LNCAP (cell line): ENCODE data around the gene SYCP3.

Source experiments
- TF ChIP-seq, protein P1 (sequence below): fragments of 450-650 bp; IDR thresholded peaks from 2 replicates; pipeline ENCODE4 v1.5.1; 2017; ENCODE audit warnings: mild to moderate bottlenecking

SYCP3 gene

DNA sequence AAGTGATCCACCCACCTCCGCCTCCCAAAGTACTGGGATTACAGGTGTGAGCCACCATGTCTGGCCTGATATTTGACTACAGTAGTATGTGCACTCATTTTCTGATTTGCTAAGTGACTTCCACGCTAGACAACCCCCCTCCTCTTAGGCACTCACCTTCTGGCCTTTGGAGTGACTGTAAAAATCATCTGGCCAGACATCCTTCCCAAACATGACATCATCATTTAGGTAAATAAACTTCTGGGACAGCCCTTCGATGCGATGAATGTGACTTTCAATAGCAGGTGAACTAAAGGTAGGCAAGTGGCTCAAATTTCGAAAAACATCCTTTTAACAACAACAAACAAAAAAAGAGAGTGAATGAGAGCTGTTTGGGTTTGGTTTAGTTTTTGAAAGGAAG is 30.6 kb upstream of the SYCP3 start:
- TF ChIP-seq, protein P1, sequence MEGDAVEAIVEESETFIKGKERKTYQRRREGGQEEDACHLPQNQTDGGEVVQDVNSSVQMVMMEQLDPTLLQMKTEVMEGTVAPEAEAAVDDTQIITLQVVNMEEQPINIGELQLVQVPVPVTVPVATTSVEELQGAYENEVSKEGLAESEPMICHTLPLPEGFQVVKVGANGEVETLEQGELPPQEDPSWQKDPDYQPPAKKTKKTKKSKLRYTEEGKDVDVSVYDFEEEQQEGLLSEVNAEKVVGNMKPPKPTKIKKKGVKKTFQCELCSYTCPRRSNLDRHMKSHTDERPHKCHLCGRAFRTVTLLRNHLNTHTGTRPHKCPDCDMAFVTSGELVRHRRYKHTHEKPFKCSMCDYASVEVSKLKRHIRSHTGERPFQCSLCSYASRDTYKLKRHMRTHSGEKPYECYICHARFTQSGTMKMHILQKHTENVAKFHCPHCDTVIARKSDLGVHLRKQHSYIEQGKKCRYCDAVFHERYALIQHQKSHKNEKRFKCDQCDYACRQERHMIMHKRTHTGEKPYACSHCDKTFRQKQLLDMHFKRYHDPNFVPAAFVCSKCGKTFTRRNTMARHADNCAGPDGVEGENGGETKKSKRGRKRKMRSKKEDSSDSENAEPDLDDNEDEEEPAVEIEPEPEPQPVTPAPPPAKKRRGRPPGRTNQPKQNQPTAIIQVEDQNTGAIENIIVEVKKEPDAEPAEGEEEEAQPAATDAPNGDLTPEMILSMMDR, result no peak

DNA sequence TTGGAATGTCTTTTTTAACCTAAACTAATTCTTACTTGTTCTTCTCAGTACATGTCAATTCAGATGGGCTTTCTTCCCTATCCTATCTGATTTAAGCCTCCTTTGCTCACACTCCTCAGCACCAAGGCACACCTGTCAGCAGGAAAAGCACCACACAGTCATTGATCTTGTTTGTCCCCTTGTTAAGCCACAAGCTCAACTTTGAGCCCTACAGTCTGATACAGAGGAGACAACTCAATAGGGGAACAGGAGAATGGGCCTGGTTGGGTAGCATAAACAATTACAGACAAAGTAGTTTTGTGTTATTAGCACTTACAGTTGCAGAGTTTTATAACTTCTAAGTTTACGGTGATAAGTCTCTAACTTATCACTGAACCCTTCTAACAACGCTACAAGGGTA is 29.5 kb upstream of the SYCP3 start:
- TF ChIP-seq, protein P1, result no peak

DNA sequence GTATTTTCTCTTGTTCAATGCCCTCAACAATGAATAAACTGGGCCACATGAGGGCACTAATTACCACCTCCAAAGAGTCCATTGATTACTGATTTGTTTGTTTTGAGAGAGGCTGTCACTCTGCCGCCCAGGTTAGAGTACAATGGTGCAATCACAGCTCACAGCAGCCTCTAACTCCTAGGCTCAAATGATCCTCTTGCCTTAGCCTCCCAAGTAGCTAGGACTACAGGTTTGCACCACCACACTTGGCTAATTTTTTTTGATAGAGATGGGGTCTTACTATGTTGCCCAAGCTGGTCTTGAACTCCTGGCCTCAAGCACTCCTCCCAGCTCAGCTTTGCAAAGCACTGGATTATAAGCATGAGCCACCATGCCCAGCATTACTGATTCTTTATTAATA is 28.3 kb upstream of the SYCP3 start:
- TF ChIP-seq, protein P1, result no peak; the same call in 1 of the 2 replicates

DNA sequence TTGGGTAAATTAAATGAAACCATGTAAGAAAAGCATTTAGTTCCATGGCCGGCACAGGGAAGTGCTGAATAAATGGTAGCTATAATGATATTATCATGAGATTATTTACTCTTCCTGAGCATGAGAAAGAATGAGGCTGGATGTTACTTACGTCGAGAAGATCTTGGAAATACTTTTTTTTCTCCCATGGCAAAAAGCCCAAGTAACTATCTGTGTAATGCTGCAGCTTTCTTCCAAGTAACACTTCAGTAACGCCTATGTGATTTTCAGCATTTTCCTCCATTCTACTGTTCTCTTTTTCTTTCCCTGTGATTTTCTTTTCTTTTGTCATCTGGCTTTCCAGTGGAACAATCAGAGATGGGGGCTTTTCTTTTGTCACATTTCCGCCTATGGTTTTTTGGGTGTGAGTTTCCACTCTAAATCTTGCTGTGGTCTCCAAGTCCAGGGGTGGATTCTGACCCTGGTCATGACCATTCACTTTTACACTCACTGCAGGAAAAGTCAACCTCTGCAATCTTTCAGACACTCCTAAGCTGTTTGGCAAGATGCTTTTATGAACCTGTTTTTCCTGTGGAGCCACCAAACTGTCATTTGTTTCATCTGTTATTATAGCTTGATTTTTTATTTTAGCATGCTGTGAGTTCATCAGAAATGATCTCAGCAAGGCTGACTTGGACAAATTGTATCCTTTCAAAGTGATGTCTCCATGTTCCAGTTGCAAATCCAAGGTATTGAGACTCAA is 25.0 kb upstream of the SYCP3 start:
- TF ChIP-seq, protein P1, result no peak

GRCh38 chr12:101763246-101763931 is 24.1 kb upstream of the SYCP3 start:
- TF ChIP-seq, protein P1, result no peak

DNA sequence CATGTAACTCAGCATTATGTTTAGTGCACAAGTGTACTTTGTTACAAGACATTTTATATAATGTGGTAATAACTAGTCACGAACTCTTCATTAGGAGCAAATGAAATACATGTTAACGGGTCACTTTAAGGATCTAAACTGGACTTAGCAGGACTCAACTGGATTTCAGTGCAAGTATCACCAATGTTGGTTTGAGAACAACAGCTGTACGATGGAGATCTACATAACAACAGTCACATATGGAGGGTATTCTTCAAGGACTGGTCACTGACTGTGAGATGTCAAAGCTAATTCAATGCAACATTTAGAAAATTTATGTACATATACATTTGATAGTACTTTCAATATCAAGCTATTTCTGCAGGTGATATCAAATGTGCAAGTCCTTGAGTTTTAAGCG is 22.5 kb upstream of the SYCP3 start:
- TF ChIP-seq, protein P1, result no peak

DNA sequence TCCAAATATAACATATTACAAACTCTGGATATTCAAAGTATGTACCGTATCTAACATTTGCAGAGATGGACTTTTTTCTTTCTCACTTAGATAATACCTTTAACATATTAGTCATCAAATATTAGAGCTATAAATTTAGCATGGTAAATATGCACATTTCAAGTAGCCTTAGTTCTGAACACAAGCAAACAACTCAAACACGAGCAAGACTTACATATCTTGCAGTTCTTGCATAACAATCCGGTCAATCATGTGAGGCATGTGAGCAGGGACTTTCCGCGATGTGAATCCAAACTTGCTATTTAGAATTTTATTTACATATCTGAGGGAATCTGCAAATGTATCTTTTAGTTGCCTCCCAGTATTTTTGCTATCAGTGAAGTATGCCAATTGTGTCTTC is 22.1 kb upstream of the SYCP3 start:
- TF ChIP-seq, protein P1, result no peak
